ENCODE data around the gene F5. TPM values are rescaled to one million over a fixed set of nuclear protein-coding genes. Genes with fewer than 3 reads are reported as not detected.
A peak's percentile ranks its signal among the peaks of the same experiment; 100 is the strongest.

F5 gene
- total and polyA plus RNA-seq, 2 of the 13 experiments (the other 11 are each of a cell fraction or from before 2014, with no cell fraction given) = 38.3 to 64.0 TPM

- 0 out of 2 replicates have a peak, but pooled peaks have one; percentile 26 for TF ChIP-seq ZBTB10 (CRISPR knock-in tag; IDR thresholded peaks at IDR 0.05; ENCODE audit: borderline replicate concordance)
- 0 out of 2 replicates have a peak, but pooled peaks have one; percentile 7 for TF ChIP-seq ZNF629 (CRISPR knock-in tag; conservative IDR thresholded peaks at IDR 0.05)
- TF ChIP-seq ZSCAN9 (CRISPR knock-in tag; IDR thresholded peaks at IDR 0.05; ENCODE audit: borderline replicate concordance) = no peak
- no peak for TF ChIP-seq CREBL2 (CRISPR knock-in tag; IDR thresholded peaks at IDR 0.05; ENCODE audit: borderline replicate concordance)
- 0 out of 2 replicates have a peak, but pooled peaks have one; percentile 39 for TF ChIP-seq CSRNP2 (CRISPR knock-in tag; conservative IDR thresholded peaks at IDR 0.05; ENCODE audit: low read depth)
- no peak for TF ChIP-seq ZNF326 (CRISPR knock-in tag; IDR thresholded peaks at IDR 0.05; ENCODE audit: borderline replicate concordance)
- peak; percentile 50; the same call in 1 of the 2 replicates for TF ChIP-seq ZNF256 (CRISPR knock-in tag; conservative IDR thresholded peaks at IDR 0.05)
- no peak for TF ChIP-seq ZSCAN22 (CRISPR knock-in tag; IDR thresholded peaks at IDR 0.05)
- TF ChIP-seq KDM1A (CRISPR knock-in tag; IDR thresholded peaks at IDR 0.05) = 0 out of 2 replicates have a peak, but pooled peaks have one; percentile 43
- TF ChIP-seq ZFP36 (IDR thresholded peaks at IDR 0.05; ENCODE audit: borderline replicate concordance, low read depth, low read length, partially characterized antibody) = peak; percentile 58
- TF ChIP-seq THAP7 (CRISPR knock-in tag; IDR thresholded peaks at IDR 0.05) = no peak
- TF ChIP-seq ZNF709 (CRISPR knock-in tag; IDR thresholded peaks at IDR 0.05) = no peak; the same call in 1 of the 2 replicates
- no peak for TF ChIP-seq GMEB2 (CRISPR knock-in tag; IDR thresholded peaks at IDR 0.05; ENCODE audit: low read depth)
- TF ChIP-seq HIC2 (CRISPR knock-in tag; IDR thresholded peaks at IDR 0.05; ENCODE audit: low read depth) = peak; percentile 83
- TF ChIP-seq ZNF749 (CRISPR knock-in tag; IDR thresholded peaks at IDR 0.05; ENCODE audit: borderline replicate concordance) = peak; percentile 84; the same call in 1 of the 2 replicates
These were observed at the start of gene F5 (continued) for GRCh38 chr1:169586395-169587255.

Measured in HepG2 (cell line).